GM21529 (cell line): ENCODE results near the gene FARS2.

Source experiments
- ATAC-seq: cut with Tn5 transposase; IDR thresholded peaks from one replicate; pipeline ENCODE4 v1.9.1; 2021; ENCODE audit not compliant: unreplicated experiment

FARS2 gene

DNA sequence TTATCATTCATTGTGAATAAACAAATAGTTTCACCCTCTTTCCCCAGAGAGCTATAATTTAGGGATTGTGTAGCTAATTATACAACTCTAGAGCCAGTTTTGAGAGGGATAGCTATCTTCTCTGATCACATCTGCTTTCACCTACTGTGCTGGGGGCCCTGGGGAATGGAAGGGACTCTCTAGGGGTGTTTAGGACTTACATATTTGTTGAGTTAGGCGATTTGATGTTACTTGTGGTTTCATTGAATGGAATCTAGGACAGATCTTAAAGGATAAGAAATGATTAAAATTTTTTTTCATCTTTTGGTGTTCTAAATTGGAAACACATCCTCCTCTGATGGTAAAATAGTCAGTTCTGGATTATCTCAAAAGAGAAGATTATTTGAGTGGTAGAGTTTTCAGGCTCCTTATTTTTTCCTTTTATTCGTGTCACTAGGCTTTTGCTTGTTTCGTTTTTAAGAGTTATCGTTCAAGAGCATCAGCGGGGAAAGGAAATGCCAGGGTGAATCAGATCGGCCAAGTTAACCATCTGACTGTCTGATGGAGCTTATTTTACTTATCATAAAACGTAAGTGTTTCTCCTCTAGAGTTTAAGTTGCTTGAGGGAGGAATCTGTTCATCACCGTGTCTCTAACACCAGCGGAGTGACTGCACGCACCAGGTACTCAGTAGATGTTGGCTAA, 236.7 kb downstream of the FARS2 start:
- no peak for ATAC-seq

DNA sequence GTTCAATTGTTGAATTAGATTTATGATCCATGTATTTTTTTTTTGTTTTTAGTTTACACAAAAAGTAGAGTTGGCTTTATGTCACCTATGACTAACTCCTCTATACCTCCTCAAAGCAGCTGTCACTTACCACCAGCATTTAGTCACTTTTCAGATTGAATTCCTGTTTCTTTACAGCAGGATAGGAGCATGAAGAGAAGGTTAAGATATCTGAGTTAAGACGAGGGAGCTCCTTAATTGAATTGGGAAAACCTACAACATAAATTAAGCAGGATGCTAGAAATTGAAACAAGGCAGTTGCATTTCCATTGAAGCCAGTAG, 237.2 kb downstream of the FARS2 start:
- ATAC-seq = no peak

DNA sequence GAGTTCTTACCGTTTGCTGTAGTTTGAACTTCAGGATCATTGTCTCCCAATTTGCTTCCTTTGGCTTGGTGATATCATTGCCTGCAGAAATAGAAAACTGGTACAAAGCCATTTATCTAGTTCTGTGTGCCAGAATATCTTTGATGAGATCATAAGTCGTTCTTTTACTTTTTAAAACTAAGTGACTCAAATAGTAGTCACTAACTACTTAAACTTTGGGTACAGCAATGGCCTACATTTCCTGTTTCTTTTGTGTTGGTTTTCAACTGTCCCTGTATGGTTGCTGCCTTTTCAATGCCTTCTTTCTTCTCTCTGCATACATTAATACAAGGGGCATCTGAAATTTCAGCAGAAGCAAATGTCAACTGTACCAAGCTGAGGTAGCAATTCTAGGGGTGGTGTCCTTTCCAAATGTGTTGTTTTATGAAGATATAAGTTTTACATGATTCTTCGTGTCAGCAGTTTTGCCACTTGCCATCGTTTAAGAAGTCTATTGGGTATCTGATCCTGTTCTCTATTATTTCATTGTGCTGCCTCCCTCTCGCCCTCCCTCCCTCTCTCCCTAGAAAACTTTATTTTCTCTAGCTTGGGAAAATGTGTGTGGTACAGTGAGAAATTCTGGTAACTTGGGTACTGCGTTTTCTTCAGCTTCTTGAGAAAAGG, 238.5 kb downstream of the FARS2 start:
- ATAC-seq = no peak

DNA sequence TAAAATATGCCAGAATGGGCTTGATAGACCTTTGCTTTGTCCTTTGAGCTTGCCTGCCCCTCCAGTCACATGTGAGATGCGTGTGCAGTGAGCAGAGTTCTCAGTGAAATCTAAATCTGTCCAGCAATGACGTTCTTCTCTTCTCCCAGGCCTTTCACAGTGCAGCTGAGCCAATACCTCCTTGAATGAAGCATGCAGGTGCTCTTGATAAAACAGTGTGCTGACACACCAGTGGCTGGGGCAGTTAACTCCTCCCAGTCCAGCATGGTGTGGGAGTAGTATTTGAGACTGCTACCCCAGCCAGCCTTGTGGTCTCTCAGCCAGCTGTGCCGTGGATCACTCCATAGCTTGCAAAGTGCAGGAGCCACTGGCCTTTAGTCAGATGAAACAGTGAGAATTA, 240.5 kb downstream of the FARS2 start:
- ATAC-seq = no peak

DNA sequence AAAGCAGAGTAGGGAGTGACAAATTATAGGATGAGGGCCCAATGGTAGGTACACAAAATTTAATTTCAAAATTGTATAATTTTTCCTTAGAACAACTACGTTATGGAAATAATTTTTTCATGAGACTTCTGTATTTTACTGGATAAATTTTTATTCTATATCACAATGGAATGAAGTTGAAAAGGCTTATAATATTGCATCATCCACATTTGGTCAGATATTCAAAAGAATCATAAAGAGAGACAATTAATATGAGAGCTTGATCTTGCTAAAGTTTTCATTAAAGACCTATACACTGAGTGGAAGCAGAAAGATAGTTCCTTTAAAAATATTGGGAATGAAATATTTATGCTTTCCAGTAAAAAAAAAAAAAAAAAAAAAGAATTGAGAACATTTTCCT, 242.8 kb downstream of the FARS2 start:
- no peak for ATAC-seq

DNA sequence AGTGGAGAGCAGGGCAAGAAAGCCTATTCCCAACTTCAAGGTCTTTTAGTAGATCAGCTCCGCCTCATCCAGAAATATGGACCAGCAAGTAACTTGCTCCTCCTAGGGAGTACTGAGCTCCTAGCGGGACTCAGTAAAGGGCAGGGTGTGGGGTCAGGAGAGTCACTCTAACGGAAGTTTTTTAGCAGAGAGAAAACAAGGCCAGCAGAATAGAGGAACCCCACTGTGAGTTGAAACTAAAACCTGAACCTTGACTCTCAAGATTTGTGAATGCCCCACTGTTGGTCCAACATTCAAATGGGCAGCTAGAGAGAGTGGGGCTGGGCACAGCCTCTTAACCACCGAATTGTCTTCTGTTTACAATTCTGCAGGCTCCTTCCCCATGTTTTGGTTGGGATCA, 244.8 kb downstream of the FARS2 start:
- peak; percentile 50 for ATAC-seq

DNA sequence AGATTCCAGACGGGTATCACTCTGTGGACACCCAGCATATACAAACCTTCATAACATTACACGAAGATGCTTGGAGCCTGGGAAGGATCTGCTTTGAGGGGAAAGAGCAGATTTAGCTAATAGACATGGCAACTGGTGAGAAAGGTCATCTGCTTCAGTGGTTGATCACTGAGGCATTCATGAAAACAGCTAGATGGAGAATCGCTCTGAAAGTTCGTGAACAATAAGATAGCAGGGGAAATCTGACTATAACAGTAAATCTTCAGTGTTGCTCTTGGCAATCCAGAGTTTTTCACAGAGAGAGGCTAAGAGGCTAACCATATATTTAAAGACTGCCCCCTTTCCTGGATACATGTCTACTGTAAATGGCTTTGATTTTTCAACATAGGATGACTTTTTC, 245.3 kb downstream of the FARS2 start:
- ATAC-seq = peak; percentile 42

DNA sequence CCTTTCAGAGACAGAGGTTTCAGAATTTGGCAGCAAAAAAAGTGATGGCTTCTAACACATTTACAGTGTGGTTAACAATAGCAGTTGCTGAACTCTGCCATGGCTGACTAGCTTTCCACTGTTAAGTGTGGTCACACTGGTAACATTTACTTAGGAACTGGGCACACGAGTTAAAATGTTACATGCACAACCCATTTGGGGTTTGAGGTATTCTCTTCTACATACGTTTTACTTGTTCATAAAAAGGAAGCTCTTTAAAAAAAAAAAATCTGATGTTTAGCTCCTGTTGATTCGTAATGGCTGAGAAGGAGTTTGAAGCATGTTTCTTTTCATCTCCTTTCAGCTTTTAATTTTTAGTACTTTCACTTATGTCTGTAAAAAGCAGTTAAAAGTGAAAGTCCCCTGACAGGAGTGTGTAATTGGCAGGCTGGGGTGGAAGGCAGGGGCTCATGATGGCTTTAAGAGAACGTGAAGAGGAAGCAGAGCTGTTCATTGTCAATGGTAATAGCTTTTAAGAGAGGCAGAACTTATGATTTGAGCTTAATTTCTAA, 245.9 kb downstream of the FARS2 start:
- ATAC-seq = peak; percentile 81

DNA sequence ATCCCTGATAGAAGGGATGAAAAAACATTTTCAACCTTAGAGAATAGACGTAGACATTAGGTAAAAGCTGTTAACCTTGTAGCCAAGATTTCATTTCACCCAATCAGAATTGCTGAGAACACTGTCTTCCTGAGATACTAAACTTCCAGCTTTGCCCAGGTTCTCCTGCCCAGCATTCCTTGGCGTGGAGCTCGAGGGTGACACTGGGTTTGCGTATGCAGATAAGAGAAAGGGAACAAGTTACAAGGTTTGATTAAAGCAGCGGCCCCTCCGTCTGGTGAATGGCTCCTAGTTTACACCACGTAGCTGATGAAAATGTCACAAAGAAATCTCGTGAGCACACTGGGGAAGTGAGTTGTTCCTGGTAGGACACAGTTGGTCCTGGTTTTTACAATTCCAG, 247.8 kb downstream of the FARS2 start:
- ATAC-seq = no peak

DNA sequence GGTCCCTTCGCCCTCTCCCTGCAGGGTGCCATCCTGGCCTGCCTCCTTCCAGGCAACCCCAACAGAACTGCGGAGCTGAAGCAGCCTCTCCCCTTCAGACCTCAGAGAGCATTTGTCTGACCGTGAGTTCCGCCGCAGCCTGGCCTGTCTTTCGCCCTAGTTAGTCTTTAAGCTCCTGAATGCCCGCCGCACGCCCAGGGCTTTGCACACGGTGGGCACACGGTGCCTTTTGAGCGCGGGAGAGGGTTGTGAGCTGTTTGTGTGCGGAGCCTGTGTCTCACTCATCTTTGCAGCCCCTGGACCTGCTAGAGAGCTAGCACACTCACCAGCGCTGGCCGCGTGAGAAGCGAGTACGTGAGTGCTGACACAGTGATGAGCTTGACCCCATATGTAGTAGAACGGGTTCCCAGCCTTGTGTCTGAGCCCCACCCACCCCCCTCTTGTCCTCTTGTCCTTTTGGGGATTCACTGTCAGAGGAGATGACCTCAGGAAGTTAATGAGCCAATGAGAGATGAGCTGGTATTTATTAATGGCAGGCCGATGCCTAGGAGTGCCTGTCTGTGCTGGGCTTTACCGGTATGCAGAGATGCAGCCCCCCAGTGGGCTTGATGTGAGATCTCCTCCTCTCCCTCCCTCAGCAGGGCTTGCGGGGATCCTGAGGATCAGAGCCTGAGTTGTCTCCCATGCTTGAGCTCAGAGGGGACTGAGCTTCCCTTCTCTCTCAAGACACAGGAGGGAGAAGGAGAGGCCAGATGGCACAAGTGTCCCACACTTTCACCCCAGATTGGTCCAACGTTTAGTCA, 249.2 kb downstream of the FARS2 start:
- ATAC-seq = no peak

DNA sequence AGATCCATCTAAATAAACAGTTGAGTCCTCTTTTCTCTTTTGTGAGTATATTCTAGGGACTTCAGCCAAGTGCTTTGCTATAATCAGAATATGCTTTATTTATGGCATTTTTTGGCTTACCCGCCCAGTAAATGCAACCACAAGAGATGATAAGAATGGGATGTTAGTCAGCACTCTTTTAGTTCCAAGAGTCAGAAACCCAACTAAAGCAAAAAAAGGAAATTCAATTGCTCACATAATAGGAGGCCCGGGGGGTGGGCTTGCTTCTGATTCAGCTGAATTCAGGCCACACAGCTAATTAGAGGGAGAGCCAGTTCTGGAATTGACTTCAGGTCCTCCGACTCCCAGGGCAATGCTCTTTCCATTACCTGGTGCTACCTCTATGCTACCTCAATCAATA, 250.6 kb downstream of the FARS2 start:
- ATAC-seq = no peak

DNA sequence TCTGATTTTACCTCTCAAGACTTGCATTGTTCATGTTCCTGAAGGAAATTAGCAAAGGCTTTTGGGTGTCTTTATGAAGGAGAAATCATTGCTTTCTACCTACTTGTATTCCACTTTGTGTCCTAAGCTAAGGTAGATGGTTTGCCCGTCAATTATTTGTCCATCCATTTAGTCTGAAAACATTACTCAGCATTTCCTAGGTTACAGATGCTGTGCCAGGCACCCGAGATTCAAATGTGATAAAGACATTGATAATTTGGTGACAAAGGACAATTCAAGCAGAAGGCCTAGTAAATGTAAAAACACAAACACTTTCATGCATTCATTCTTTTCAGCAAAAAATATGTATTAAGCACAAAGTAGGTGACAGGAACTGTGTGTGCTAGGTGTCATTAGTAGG, 251.1 kb downstream of the FARS2 start:
- ATAC-seq = no peak

DNA sequence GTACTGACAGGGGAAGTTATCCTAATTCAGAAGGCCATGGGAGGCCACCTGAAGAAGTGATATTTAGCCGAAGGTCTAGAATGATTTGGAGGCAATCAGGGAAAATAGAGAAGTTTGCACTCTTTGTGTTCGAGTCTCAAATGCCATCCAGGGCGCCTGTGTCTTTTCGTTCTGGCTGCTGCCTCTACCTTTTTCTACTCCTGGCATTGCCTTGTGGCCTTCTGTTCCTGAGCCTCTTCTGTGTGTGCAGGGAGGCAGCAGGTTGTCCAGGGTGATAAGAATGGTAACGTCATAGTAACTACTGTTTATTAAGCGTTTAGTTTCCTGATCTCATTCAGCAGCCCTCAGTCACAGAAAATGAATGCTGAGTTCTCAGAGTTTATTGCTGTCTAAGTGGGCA, 252.1 kb downstream of the FARS2 start:
- ATAC-seq = no peak

DNA sequence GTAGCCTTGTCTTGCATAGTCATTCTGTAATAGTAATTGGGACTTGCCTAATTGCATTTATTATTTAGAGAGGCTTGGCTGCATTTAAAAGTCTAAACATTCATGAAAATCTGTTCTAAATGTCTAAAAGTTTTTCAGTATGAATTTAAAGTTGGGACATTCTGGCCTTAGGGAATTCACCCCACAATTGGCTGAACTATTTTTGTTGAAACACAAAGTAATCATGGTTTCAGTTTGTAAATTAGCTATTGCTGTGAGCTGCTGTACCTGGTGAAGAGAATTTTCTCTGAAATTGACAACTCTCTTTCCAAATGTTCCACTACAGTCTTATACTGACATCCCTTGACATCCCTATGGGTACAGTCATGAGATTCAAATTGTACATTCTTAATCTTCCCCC, 253.0 kb downstream of the FARS2 start:
- no peak for ATAC-seq

DNA sequence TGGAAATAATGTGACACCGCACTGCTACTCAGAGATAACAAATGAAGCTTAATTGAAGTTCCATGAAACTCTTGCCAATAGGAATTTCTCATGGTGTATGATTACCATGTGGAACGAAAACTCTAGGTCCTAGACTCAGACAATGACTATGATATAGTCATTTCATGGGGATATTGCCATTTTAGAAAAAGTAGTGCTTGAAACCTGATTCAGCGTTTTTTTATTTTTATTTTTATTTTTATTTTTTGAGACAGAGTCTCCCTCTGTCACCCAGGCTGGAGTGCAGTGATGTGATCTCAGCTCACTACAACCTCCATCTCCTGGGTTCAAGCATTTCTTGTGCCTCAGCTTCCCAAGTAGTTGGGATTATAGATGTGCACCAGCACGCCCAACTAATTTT, 253.9 kb downstream of the FARS2 start:
- no peak for ATAC-seq

DNA sequence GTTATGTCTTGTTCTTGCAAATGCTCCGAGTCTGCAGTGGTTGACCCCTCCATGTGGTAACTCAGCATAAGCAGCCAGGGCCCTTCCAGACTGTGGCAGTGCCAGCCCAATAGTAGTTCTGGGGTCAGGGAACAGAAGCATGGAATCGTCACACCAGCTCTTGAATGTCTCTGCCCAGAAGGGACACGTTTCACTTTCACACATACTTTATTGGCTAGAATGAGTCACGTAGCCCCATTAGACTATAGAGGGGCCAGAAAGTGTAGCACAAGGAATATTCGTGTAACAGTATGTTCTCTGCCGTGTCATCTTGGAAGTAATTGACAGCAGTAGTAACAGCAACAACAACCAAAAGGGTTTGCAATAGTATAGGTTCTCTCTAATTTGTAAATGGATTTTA, 254.7 kb downstream of the FARS2 start:
- ATAC-seq = no peak

DNA sequence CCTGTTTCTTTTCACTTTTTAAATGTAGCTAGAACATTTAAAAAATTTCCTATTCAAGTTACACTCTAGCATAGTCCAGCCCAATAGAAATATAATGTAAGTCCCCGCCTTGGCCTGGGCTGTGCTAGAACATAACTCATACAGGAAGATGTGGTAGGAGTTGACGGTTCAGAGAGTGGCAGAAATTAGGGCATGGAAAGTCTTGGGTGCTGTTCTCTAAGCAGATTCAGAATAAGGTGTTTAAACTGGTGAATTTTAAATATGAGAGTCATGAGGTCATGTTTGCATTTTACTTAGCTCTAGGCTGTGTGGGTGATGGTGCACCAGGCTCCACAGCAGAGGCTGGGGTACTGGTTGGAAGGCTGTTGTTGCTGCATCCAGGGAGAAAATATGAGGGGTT, 256.5 kb downstream of the FARS2 start:
- ATAC-seq = peak; percentile 67

DNA sequence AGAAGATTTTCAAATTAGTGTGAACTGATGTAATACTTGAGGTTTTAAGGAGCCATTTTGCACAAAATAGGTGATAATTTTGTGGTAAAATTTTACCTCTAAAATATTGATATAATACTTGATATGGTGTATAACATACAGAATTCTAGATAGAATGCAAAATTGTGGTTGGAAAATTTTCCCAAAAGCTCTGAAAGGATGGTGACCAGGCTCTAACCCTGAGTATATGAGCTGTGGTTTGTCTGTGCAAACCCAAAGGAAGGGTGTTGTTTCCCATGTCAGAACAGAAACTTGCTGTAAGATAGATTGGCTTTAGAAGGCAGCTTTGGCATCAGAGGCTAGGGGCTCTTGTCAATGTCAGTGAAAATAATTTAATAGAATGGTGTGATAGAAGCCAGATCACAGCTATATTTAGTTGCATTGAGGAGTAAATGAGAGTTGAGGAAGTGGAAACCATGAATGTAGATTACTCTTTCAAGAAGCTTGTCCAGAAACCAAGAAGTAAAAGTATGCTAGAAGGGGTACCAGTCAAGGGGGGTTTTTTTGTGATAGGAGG, 257.7 kb downstream of the FARS2 start:
- ATAC-seq = no peak

DNA sequence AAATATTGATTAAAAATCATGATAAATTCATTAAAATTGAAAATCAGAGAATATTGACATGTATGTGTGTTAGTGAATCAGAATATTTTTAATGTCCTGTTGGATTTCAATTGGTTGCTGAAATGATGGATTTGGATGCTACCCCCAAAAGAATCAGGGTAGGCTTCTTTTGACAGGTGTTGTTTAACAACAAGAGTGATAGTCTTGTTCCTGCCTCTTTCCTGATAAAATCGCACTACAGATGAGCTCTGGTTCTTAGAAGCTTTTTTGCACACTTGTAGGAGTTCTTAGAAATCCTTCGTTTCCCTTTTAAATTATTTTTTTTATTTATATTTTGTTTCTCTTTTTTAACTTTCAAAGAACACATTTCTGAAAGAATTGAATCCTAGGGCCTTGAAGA, 259.5 kb downstream of the FARS2 start:
- no peak for ATAC-seq

DNA sequence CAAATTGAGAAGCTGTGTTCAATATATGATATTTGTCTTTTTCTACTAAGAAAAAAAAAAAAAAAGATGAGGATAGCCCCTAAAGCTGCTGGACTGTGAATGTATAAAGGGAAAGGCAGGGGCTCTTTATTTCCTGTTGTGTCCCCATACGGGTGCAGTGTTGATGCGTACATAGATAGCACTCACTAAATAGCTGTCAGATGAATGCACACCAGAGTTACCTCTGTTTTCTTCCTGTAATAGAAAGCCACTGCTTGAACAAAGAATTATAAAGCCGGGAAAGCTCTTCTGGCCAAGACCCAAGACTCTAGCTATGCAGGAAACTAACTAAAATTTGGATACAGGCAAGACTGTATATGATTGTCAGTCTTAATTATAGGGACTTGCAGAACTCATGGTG, 260.0 kb downstream of the FARS2 start:
- no peak for ATAC-seq

DNA sequence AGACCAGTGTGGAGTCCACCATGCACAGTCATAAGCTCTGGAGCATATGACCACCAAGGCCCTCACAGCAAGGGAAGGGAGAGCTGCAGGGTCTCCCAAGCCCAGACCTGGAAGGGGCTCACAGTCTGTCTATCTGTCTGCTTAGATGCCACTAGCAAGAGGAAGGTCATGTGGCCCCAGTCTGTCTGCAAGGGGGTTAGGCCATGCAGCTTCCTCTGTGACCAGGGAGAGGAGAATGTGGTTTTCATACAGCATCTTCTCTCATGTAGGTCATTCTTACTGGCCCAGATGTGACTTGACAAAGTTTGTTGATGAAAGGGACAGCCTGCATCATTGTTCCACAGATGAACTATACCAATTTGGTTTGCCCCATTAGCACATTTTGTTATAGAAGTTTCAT, 260.8 kb downstream of the FARS2 start:
- ATAC-seq = no peak

DNA sequence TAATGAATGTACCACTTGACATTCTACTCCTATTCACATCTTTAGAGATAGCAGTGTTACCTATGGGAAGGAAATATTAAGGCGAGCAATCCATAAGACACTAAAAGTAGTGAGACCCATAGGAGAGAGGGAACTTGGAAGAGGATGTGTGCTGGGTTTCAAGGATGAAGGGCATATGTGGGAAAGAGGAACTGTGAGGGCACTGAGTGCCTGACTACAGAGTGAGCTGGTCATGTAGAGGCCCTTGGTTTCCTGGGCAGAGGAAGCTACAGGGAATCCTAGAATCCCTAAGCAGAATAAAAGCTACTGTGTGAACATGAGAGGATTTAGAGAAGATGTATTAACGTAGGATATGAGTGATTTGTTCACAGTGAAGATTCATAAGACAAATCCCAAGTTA, 262.8 kb downstream of the FARS2 start:
- ATAC-seq = no peak
